DOHH2 (cell line): ENCODE results near the gene LRRC43.

ENCODE experiments used
- EZH2phosphoT487 ChIP-seq: fragments of 200-600 bp; sonication (generic); IDR thresholded peaks from 2 replicates; pipeline ENCODE4 v1.6.1; 2017; ENCODE audit warnings: borderline replicate concordance, mild to moderate bottlenecking, antibody characterized with exemption, low read length, moderate library complexity, mixed read lengths
- TF ChIP-seq, protein P1 (sequence below): fragments of 200-600 bp; sonication (generic); IDR thresholded peaks from one replicate; pipeline ENCODE4 v1.5.1; 2014; ENCODE audit warnings: antibody characterized with exemption, mild to moderate bottlenecking, low read depth, low read length; ENCODE audit not compliant: poor library complexity, severe bottlenecking

DNA sequence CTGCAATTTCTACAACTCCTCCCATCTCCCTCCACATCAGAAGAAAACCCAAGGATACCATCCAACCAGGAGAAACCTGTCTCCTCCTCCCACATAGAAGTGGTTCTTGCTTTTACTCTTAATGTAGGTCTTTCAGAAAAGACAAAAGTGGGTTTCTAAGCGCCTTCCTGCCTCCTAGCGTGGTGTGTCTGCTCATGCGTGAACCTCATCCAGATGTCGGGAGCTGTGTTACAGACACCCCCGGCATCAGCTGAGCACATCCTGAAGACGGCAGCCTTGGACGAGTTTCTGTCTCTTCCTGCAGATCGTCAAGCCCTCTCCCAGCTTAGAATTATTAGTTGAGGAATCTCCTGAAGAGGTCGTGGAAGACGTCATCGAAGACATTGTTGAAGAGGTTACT, 9.5 kb downstream of the LRRC43 start:
- TF ChIP-seq, protein P1, sequence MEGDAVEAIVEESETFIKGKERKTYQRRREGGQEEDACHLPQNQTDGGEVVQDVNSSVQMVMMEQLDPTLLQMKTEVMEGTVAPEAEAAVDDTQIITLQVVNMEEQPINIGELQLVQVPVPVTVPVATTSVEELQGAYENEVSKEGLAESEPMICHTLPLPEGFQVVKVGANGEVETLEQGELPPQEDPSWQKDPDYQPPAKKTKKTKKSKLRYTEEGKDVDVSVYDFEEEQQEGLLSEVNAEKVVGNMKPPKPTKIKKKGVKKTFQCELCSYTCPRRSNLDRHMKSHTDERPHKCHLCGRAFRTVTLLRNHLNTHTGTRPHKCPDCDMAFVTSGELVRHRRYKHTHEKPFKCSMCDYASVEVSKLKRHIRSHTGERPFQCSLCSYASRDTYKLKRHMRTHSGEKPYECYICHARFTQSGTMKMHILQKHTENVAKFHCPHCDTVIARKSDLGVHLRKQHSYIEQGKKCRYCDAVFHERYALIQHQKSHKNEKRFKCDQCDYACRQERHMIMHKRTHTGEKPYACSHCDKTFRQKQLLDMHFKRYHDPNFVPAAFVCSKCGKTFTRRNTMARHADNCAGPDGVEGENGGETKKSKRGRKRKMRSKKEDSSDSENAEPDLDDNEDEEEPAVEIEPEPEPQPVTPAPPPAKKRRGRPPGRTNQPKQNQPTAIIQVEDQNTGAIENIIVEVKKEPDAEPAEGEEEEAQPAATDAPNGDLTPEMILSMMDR = no peak
- TF ChIP-seq EZH2phosphoT487 = no peak
